ENCODE results near the gene ATXN7L1.

ATXN7L1 gene

DNA sequence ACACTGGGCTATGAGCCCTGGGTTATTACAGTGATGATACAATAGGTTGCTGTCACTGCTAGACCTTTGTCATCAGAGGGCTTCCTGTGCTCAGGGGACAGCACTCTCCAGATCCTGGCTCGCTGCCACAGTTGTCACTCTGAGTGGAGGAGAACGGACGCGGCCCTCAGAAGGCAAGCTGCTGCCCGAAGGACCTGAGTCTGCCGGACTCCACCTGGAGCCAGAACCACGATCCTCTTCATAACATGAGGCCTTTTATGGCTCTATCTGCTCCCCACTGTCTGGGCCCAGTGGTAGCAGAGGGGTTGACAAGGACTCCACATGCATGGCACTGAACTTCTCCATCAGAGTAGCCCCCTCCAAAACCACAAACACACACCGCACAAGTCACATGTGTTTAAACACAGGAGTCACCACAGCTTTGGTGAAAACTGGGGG lies 200.4 kb downstream of the ATXN7L1 start:
- DNase-seq (ENCODE audit: low read depth in 2 of 2), result peak; percentile 13 to 22

DNA sequence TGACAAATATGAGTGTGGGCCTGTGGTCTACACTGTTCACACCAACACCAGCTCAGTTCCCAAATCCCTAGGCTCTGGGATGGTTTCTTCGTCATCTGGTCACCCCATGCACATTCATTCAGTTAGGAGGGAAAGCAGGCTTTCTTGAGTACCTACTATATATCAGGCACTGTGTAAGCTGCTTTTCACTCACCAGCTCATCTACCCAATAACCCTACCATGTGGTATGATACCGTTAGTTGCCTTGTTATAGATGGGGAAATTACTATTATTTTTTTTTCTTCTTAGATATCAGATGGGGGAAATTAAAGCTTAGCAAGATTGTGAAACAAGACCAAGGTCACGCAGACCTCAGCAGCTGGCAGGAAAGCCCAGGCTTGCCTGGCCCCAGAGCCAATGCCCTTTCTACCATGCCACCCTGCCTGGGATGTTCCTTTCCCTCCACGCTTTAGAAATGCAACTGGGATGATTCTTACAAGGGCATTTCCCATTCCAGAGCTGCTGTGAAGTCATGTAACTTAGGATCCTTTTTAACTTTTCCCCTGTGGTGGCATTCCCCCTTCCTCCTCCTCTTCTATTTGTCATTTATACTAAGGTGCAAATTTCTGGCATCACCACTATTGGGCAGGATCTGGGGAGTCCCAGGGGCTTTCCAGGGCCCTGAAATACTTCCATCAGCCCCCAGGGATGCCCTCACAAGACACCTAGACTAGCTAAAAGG lies 202.0 kb downstream of the ATXN7L1 start:
- no peak for DNase-seq (ENCODE audit: low read depth in 2 of 2)

DNA sequence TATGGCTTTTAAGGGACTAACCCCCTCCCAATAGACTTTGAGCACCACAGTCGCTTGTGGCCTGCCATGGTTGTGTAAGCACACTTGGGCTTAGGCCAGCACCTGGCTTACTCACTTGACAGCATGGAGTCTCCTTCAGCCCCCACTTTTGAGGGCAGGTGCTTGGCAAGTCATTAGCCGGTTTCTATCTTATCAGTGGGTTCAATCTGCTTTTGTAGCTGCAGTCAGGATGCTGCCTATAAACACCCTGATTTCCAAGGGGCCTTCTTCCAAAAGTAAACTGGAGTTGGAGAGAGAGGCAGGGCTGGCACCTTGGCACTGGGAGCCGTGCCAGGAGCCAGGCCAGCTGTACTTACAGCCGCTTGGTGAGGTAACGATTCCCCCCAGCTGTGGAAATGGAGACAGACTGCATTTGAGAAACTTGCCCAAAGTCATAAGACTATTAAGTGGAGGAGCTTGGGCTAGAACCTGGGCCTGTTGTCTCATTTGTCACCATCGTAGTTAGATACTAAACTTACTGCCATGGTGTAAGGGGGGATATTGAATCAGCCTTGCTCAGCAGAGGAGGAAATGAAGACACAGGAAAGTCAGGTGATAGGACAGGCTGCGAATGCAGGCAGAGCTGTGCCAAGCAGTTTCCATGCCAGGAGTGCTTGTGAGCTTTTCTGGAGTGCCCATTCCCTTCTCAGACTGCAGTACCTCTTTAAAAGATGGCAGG lies 202.9 kb downstream of the ATXN7L1 start:
- DNase-seq (ENCODE audit: low read depth in 2 of 2), result no peak

DNA sequence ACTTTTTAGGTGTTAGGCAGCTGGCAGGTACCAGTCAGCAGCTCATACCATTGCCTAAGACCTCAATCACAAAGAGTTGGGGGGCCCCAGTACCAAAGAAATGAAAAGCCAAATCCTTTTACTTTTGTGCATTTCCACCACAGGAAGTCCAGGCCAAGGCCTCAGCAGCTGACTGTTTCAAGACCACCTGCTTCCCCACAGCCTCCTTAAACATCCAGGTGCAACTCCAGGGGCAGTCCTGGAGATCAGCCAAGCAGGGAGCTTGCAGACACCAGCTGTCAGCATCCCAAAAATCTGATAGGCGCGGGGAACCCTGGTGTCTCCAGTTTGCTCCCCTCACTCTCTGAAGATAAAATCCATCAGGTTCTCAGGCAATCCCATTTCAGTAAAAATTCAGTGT lies 203.6 kb downstream of the ATXN7L1 start:
- no peak for DNase-seq (ENCODE audit: low read depth in 2 of 2)

DNA sequence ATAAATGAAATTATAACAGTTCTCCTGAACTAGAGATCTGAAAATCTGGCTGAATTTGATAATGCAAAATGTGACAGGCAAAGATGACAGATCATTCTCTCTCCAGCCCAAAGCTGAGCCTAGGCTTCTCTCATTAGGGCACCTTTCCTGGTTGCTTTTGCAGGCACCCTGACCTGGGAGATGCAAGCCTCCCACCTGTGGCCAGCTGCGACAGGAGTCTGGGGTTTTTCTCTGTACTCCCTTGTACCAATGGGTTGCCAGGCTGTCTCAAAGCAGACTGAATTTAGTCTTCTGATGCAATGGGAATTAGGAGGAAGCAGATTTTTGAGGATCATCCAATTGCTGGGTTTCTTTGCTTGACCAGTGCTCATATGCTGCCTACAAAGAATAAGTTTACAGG lies 210.1 kb downstream of the ATXN7L1 start:
- DNase-seq (ENCODE audit: low read depth in 2 of 2), result no peak

DNA sequence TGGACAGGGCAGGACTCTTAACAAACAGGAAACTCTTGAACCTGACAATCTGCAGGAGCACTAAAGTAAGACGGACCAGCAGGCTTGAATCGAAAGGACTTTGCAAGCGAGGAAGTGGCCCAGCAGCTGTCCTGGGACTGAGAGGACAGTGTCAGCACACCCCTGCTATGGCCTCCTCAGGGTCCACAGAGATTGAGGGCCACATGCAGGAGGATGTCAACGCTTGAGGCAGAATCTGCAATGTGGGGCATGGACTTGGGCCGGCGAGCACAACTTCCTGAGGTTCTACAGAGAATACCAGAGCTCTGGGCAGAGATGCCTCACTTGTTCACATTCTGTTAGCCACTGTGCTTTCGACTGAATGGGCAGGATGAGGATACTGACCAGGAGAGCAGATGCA lies 210.7 kb downstream of the ATXN7L1 start:
- no peak for DNase-seq (ENCODE audit: low read depth in 2 of 2)

DNA sequence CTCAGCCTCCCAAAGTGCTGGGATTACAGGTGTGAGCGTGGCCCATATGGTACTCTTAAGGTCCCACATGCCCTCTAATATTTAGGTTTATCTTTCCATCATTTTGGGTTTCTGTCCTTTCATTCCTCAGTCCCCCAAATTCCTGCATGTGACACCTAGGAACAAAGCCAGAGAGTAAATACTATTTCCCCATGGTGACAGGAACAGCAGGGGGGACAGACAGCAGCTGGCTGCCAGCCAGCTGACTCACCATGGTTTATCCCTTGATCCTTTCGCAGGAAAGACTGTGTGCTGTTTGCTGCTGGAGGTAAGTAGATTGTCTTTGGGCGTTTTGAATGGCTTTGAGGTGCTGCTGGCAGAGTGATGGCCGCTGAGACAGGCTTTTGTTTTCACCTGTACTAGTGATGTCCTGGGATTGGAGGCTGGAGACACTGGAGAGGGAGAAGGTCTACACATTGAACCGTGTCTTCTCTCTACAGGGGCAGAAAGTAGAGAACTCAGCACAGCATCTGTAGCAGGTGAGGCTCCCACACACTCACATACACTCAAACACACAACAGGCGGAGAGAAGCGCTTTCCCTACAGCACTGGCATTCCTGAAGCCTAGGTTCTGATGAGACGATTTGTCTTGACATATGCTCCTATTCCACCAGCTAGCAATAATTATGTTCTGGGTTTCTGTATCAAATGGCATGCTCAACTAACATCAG lies 211.4 kb downstream of the ATXN7L1 start:
- DNase-seq (ENCODE audit: low read depth in 2 of 2), result no peak

DNA sequence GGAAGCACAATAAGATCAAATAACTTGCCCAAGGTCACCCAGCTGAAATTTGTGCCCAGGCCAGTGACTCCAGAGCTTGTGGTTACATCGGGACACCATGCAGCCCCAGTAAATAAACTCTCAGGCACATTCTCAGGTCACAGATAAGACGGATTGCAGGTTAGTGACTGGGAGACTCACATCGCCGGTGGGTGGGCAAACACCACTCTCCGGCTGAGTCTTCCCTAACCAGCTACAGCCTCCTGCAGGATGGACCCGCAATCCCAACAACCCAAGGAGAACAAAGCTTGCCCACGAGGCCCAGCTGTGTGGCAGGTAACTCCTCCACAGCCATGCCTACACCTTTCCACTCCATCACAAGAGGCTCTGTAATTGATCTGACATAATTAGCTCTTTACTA lies 213.4 kb downstream of the ATXN7L1 start:
- no peak for DNase-seq (ENCODE audit: low read depth in 2 of 2)

DNA sequence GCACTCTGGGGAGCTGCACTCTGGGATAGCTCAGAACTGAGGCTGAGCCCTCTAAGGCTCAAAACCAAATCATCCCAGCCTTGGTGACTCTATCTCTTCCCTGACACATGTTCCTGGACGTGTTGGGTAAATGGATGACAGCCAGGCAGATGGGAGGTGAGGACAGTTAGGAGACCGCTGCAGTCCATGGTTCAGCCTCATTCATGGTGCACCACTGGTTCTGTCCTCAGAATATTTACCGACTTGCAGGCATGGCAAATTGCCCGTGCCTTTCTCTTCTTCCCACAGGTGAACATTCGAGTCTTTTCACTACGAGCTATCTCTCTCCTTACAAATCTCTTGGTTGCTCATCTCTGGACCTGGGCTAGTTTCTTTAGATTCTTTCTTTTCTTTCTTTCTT lies 214.8 kb downstream of the ATXN7L1 start:
- no peak for DNase-seq (ENCODE audit: low read depth in 2 of 2)

DNA sequence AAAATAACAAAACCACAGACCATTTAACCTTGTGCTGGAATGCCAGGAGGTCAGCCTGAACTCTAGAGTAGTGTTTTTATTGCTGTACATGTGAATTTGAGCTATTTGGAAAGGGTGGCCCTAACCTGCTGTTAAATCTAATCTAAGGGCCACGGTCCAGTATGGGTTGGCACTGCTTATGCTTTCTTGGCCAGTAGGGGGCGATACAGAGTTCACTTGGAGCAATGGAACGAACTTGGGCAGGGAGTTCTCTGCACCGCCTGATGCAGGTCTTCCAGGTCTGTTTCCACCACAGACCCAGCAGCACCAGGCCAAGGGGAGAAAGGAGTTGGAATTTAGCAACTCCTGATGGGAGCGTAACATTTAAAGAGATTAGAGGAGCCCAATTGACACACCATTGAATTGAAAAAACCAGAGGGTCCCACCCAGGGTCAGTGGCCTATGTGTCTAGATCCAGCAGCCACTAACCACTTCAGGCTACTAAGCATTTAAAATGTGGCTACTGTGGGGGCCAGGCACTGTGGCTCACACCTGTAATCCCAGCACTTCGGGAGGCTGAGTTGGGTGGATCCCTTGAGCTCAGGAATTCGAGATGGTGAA lies 219.4 kb downstream of the ATXN7L1 start:
- peak in 1 of 2 donors; percentile 42 for DNase-seq (ENCODE audit: low read depth in 2 of 2)

DNA sequence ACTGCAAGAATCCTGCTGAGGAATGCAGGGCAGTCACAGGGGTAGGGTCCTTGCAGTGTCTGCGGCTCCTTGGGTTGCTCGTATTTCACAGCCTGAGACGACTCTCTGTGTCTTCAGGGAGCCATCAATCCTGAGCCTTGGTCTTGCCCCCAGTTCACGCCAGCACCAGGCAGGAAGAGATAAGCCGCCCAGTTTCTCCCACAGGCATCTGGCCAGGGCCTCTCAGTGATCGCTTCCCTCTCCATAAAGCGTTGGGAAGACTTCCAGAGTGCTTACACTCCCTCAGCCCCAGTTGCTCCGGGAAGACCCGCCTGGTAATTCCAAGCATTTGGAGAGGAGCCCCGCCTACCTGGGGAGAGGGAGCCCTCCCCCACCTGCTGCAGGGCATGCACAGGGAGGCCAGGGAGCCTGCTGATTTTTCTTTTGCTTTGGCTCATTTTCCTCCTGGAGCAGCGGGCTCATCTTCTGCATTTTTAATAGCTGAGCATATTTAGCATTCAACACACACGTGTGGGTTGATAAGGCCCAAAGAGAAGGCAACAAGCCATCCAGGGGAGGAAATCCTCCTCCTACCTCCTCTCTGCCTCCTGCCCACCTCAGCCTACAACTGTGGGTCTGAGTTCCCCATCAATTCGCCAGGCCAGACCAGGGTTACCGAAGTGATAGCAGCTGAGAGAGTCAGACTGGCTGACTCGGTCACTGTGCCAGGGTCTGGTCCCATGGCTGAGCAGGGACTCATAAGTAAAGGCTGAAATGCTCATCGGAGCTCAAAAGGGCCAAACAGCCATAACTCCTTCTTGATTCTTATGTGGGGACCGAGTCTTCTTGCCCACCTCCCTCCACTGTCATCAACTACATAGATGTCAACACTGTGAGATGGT lies 220.7 kb downstream of the ATXN7L1 start:
- DNase-seq (ENCODE audit: low read depth in 2 of 2), result no peak

DNA sequence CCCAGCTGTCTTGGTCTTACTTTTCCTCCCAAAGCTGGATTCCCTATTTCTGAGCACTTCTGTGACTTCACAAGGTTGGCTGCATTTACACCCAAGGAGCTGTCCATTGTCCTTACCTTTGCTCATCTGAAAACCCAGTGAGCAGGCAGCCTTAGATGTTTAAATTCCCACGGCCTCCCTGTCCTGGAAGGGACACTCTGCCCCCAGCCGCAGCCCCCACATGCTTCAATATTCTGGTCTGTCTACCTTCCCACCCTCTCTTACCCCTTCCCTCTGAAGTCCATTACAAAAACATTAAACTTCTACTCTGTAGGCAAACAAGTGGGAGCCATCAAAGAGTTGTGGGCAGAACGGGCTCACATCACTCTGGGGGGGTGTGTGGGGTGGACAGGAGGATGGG lies 221.3 kb downstream of the ATXN7L1 start:
- no peak for DNase-seq (ENCODE audit: low read depth in 2 of 2)

DNA sequence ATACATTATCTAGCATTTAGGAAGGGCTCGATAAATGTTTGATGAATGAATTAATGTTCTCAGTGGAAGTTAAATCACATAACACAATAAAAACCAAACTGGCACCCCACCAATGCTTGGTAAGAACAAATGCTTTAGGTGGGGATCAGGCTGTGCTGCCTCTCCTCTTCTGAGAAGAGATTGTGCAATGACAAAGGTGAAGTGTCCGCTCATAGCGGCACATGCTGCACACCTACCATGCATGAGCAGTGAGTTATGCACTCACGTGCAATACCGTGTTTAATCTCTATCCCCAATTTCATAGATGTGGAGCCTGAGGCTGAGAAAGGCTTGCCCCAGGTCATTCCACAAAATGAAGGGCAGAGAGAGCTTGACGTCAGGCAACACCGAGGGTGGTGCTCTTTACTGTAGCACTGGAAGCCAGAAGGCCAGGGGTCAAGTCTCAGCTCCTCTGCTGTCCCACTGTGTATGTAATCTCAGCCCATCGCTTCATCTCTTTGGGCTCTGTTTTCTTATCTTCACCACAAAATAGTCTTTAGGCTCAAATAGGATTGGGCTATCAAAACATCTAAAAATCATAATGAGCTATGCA lies 222.2 kb downstream of the ATXN7L1 start:
- DNase-seq (ENCODE audit: low read depth in 2 of 2), result no peak

DNA sequence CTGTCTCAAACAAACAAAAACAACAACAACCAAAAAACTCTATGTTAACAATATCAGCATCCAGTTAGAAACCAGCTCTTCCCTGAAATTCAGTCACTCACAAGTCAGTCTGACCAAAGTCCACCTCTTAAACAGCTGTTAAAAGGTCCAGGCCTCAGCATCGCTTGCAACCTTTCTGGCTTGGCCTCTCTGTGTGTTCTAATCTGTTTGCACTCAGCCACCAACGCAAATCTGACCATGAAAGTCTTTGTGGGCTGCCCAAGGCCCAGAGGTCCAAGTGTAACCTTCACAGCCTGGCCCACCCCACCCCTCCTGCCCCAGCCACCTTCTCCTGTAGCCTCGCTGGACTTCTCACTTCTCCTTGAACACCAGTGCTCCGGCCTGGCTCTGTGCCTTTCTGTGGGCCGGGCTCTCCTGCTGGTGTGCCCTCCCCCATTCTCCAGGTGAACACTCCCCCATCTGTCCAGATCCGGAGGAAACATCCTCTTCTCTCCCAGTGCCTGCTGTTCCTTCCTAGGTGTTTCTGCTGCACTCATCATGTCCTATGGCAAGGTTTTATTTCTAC lies 222.9 kb downstream of the ATXN7L1 start:
- no peak for DNase-seq (ENCODE audit: low read depth in 2 of 2)

DNA sequence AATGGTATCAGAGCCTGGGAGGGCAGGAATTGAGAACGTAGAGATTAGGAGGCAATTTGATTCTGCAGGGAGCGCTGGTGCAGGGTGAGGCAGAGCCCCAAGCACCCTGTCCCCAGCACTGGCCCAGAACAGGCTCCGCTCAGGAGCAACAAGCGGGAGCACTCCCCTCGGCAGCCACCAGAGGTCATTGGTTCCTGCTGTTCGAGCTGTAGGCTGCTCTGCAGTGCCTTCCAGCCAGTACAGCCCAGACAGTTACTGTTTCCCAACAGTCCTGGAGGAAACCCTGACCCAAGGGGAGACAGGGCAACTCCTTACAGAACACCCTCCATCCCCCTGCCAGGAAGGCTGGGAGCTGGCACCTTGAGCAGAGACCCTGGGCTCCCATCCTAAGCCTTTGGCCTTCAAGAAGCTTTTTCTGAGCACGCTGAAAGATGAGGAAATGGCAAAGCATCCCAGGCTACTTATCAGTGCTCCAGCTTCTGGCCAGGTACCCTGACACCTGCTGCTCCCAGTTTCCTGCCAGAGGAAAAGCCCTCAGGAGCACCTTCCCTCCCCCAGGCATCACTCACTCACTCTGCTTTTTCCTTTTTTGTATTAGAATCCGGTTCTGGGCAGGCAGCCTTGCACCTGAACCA lies 223.9 kb downstream of the ATXN7L1 start:
- peak; percentile 11 to 19 for DNase-seq (ENCODE audit: low read depth in 2 of 2)

DNA sequence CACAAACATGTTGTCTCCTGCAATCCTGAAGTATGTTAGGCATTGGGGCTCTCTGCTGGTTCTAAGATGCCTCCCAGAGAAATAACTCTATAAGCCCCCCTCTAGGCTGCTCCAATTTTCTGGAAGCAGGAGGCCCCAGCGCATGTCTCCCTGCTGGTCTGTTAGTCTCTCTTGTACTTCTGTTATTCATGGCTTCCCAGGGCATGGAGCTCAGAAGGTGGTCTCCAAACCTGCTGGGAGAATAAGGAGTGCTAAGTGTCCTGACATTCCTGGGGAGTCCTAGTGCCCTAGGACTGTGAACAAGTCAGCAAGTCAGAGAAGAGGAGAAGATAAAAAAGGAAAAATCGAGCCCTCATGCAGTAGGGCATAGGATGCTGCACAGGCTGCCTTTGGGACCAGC lies 224.6 kb downstream of the ATXN7L1 start:
- DNase-seq (ENCODE audit: low read depth in 2 of 2), result no peak

DNA sequence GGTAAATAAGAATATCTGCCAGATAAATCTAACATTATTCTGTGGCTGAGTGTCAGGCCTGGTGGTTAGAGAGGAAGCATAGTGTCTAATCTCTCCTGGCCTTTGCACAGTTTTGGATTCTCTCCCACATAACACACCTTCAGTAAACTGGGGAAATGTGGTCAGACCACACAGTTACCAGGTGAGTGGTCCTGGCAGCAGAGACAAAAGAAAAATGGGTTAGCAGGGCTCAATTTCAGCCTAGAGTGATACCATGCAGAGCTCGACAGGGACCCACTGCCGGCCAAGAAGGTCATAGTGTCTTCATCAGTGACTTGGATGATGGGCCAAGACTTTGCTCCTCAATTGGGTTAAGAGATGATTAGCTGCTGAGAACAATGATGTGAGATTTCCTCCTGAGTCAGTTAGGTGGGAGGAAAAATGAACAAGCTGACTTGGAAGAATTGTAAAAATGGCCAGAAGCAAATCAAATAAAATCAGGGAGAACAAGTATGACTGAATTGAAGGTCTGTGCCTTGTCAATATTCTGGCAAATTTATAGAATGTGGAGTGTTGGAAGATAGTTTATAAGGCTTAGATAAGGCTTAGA lies 225.9 kb downstream of the ATXN7L1 start:
- no peak for DNase-seq (ENCODE audit: low read depth in 2 of 2)

DNA sequence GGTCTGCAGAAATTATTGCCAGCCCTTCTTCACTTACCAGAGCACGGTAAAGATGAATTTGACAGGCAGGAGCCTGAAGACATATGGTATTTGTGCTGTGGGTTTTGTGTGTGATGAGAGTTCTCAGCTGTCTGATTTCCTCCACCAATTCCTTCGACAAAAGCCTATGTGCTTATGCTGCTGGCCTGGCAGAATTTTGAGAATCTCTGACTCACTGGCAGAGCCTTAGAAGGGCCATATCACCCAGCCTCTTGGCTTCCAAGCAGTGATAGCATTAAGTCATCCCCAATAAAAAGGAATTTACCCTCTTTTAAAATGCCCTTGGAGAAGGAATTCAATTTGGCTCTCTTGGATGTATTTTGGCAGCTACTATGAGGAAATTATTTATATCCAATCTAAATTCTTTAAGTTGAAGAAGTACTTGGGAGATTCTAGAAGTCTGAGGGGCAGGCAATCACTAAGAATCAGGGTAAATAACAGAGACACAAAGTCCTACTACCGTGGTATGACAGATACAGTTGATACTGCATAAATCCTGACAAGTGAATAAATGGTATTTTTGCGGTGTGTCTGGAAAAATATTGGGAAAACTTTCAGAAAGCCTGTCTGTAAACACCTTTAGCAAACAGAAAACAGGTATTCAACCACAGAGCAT lies 226.5 kb downstream of the ATXN7L1 start:
- DNase-seq (ENCODE audit: low read depth in 2 of 2), result no peak
